HG03457 (cell line): ENCODE results near the gene SHISA6.

Experiments
- ATAC-seq: cut with Tn5 transposase; IDR thresholded peaks from one replicate; pipeline ENCODE4 v1.9.1; 2021; ENCODE audit warnings: moderate number of reproducible peaks; ENCODE audit not compliant: unreplicated experiment

Gene SHISA6

GRCh38 chr17:11264183-11264871 is 23.3 kb downstream of the SHISA6 start:
- no peak for ATAC-seq

DNA sequence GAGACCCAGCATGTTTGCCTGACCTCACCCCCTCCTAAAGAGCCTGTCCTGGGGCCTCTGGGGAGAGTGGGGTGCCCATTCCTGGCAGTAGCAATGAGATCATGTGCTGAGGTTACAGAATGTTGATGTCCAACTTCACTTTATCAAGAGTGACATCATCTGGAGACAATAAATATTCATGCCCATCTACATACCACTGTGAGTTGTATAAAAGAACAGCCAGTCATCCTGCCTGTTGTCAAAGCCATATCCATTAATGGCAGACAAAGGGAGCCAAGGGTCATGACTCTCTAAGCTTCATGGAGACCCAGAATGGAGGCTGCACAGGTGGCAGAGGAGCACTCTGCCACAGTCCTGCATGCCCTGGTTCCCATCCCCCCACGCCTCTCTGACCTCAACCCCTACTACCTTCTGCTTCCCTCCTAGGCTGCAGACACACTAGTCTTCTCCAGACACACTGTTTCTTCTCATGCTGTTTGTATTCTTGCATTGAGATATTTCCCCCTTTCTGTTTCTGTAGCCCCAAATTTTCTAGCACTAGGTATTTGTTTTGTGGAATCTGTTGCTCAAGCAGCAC is 27.1 kb downstream of the SHISA6 start:
- ATAC-seq: no peak

DNA sequence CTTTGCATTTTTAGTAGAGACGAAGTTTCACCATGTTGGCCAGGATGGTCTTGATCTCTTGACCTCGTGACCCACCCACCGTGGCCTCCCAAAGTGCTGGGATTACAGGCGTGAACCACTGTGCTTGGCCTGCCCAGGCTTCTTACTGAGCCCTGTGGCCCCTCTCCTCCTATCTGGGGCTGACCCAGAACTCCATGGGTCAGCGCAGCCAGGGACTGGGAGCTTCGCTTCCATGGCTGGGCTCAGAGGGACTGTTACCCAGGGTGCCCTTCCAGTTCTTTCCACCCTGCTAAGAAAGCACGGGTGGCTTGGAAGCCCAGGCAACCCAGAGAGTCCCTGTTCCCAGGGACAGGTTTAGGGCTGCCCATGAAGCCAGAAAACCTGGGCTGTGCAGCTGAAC is 28.2 kb downstream of the SHISA6 start:
- no peak for ATAC-seq

GRCh38 chr17:11272191-11272590 is 31.2 kb downstream of the SHISA6 start:
- ATAC-seq: no peak

- no peak for ATAC-seq
These were observed 32.6 kb downstream of the SHISA6 start for GRCh38 chr17:11273596-11273995.

DNA sequence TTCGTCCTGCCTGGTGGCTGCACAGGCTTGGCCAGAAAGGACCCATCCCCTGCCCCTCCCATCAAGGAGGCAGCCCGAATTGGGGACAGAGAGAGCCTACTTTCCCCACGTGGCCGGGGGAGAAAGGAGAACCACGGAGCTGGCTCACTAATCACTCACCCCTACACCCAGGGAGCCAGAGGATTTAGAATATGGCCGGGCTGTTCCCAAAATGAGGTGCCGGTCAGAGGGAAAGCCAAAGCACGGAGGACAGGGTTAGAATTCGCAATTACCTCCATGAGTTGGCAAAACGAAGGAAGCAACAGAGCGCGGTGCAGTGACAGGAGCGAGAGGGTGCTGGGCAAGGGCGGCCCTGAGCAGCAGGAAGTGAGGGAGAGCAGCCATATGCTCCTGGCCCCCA is 33.1 kb downstream of the SHISA6 start:
- no peak for ATAC-seq

- no peak for ATAC-seq
These were observed 35.5 kb downstream of the SHISA6 start for GRCh38 chr17:11276486-11276885.

DNA sequence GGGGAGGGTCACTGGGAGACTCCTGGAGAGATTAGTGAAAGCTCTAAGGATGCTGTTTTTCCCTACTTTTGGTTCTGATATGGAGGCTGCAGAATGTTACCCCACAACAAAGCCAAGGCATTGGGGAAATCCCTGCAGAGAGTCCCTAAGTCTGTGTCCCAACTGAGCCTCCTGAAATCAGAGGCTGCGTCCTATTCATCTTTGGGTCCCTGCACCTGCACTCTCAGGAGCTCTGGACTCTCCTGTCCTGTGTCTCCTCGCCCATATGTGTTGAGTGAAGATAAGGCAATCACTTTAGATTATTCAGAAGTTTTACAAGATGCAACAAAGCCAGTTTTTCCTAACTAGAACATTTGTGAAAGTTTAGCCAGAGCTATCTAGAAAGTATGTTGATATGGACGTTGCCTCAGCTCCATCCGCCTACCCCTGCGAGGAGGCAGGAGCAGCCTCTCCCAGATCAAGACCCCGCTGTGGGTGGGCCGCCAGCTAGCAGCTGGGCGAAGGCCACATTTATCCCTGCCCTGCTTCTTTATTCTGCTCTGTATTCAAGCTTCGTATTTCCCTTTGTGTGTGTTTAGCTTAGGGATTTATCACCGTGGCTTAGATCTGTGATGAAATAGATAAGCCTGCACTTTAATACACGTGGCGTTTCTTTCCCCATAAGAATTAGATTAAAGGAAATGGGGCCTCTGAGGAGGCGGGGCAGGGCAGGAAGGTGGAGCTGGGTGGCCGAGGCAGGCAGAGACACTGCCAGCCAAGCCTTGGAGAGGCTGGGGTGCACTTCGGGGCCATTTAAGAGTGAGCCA is 37.4 kb downstream of the SHISA6 start:
- no peak for ATAC-seq

GRCh38 chr17:11278992-11279270 is 37.9 kb downstream of the SHISA6 start:
- no peak for ATAC-seq

DNA sequence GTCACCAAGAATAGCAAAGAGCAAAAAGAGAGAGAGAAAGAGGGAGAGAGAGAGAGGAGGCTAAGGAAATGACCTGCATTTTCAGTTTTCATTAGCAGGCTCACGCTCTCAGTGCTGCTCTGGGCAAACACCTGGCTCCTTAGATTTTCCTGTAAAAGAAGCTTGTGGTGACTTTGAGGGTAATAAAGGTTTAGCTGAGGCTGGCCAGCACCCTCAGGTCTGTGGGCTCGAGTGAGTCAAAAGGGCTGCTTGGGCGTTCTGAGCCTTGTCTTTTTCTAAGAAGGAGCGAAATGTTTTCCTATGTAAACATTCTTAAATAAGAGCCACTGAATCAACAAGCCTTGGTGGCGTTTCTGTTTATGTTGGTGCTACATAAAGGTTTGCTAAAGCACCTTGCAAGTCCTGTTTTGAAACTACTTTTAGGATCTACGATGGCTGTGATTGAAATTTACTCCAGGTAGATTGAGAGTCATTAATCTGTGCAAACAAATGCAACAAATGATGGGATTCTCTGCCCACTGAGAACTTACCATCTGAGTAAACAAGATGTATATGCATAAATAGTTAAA is 38.8 kb downstream of the SHISA6 start:
- ATAC-seq: no peak

GRCh38 chr17:11282586-11282985 is 41.6 kb downstream of the SHISA6 start:
- no peak for ATAC-seq

DNA sequence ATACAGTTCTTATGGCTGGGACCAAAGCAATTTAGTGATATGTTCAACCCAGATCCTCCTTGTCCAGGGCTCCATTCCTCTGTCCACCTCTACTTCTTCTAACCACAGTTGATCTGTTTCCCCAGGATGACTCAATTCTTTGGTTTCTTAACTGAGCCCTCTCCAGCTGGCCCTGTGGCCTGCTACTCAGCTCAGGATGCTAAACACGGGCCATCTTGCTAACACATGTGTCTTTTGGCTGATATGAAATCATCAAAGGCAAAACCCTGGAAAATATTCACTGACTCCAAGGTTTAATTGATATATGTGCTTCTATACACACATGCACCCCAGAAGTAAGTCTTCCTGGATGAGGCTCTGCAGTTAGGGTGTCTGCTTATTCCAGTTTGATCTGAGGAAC is 43.8 kb downstream of the SHISA6 start:
- no peak for ATAC-seq

DNA sequence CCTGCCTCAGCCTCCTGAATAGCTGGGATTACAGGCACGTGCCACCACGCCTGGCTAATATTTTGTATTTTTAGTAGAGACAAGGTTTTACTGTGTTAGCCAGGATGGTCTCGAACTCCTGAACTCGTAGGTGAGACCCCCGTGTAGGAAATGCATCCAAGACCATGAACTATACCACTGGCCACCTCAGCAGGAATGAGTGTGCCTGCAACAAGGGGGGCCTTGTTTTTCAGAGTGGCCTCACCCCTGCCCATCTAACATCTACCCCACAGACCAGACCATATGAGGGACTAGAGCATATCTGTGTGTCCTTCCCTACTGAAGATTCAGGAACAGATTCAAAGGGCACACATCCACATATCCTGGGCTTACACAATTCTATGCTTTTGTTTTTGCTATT is 44.9 kb downstream of the SHISA6 start:
- ATAC-seq: no peak

DNA sequence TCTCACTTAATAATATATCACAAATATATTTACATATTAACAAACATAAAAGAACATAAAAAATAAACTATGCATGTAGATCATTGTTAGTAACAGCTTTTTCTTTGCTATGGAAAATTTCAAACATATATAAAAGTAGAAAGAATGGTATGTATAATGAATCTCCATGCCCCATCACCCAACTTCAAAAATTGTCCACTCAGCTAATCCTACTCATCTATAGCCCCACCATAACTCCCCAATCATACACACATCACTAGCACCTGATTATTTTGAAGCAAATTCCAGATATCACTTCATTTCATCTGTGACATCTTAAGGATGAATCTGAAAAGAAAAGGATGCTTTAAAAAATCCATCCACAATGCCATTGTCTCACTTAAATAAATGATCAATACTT is 46.8 kb downstream of the SHISA6 start:
- no peak for ATAC-seq

GRCh38 chr17:11290814-11291213 is 49.8 kb downstream of the SHISA6 start:
- ATAC-seq: no peak

GRCh38 chr17:11292491-11292890 is 51.5 kb downstream of the SHISA6 start:
- ATAC-seq: no peak

GRCh38 chr17:11293480-11293879 is 52.5 kb downstream of the SHISA6 start:
- ATAC-seq: no peak

DNA sequence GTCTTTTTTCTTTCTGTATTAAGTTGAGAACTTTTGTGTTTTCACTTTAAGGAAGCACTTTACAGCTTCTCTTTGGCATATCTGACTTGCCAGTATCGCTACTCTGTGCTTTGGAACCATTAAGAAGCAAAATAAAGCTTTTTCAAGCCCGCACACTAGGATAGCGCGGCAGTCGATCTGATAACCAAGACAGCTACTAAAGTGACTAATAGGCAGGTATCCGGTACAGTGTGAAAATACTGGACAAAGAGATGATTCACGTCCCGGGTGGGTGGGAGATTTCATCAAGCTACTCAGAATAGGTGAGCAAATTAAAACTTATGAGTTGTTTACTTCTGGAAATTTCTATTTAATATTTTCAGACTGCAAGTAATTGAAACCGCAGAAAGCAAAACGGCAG is 53.8 kb downstream of the SHISA6 start:
- no peak for ATAC-seq

DNA sequence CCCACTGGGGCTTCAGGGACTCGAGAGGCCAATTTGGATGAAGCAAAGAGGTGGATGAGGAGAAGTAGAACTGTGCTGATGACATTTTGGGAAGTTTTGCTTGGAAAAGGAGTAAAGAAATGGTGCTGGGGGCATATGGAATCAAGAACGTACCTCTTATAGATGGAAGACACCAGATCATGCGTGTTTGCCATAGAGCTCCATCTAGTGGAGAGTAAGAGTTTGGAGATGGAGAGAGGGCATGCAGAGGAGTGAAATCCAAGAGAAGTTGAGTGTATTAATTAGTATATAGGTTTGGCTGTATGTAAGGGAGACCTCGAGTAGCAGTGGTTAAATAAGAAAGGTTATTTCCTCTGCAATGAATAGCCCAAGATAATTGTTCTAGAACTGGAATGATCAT is 56.0 kb downstream of the SHISA6 start:
- no peak for ATAC-seq

GRCh38 chr17:11298401-11298800 is 57.4 kb downstream of the SHISA6 start:
- no peak for ATAC-seq

DNA sequence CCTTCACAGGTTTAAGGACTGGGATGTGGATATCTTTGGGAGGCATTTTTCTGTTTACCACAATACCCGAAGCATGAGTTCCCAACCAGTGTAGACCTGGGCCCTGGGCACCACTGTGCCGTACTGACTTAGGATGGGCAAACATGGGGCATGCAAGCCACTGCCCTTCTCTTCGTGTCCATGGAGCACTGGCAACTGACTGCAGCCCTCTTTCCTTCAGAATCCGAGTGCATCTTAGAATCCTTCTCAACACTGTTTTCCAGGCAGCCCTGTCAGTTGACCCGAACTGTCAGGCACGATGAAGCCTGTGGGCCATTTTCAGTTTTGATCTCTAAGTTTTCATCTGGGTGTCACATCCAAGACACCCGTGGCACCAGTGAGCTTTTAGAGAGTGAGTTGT is 59.2 kb downstream of the SHISA6 start:
- ATAC-seq: no peak

- no peak for ATAC-seq
These were observed 59.7 kb downstream of the SHISA6 start for GRCh38 chr17:11300738-11301137.
